ENCODE results near the gene MYH6. TPM values are rescaled to one million over a fixed set of nuclear protein-coding genes. Genes with fewer than 3 reads are reported as not detected.
"Not testable (repeated sequence)": the region's sequence is repeated elsewhere in the genome, so short reads cannot be mapped to it uniquely, and the experiment has no call there.

Gene MYH6
- total RNA-seq, 2 experiments from 2014 or later, result not detected

DNA sequence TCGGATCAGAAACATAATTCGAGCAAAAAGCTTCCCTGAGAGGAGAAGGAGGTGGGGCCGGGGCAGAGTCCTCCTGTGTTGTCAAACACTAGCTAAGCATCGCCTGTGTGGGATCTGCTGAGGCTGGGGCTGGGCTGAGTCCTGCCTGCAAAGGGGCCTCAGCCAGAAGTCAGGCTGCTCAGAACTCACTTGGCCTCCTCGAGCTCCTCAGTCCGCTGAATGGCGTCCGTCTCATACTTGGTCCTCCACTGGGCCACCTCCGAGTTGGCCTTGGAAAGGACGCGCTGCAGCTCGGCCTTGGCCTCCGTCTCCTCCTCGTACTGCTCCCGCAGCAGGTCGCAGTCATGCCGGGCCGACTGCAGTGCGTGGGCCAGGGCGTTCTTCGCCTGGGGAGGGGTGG, 9.9 kb upstream of the MYH6 start:
- Mint-ChIP-seq H3K4me1 (ENCODE audit: low read depth) (peaks cover 14% of the 10 kb centered on the region), H3K4me3 (no peak overlapping the region), H3K27ac (no peak overlapping the region), H3K9me3 (no peaks in the 10 kb centered on the region), H3K36me3 (ENCODE audit: low read depth) (no peaks in the 10 kb centered on the region), H3K27me3 (peaks cover 5% of the 10 kb centered on the region)
- intact Hi-C loops (cut with micrococcal nuclease), result no loop called here
- DNase-seq (no peak), ATAC-seq (no peak)
- ChIA-PET POLR2A (no interaction called here), CTCF (interaction anchor here (1.0 kb wide), 1 partner anchor 52 kb away, joined by 3 read pairs; the partner anchor contains the start of gene NGDN)
- TF ChIP-seq CTCF (IDR thresholded peaks at IDR 0.05), result no peak

DNA sequence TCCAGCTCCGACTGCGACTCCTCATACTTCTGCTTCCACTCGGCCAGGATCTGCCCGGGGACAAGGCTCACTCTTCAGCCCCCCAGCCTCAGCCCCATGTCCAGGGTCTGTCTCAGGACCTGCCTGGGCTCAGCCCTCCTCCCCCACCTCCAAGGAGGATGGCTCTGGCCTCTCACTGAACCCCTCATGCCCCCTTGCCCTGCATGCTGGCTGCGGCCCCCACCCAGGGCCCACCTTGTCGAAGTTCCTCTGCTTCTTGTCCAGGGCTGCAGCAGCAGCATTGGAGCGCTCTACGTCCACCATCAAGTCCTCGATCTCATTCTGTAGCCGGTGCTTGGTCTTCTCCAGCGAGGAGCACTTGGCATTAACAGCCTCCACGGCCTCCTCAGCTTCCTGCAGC, 9.2 kb upstream of the MYH6 start:
- CTCF ChIA-PET, result interaction anchor here (1.4 kb wide), 1 partner anchor 37 kb away, joined by 5 read pairs; no protein-coding TSS in a partner anchor
- H3K9me3 Mint-ChIP-seq; H3K36me3 Mint-ChIP-seq (ENCODE audit: low read depth); DNase-seq; intact Hi-C loops (cut with micrococcal nuclease); H3K27ac Mint-ChIP-seq; POLR2A ChIA-PET; H3K27me3 Mint-ChIP-seq; ATAC-seq; H3K4me3 Mint-ChIP-seq: not testable (repeated sequence)
- peaks cover 14% of the 10 kb centered on the region for H3K4me1 Mint-ChIP-seq (ENCODE audit: low read depth)

DNA sequence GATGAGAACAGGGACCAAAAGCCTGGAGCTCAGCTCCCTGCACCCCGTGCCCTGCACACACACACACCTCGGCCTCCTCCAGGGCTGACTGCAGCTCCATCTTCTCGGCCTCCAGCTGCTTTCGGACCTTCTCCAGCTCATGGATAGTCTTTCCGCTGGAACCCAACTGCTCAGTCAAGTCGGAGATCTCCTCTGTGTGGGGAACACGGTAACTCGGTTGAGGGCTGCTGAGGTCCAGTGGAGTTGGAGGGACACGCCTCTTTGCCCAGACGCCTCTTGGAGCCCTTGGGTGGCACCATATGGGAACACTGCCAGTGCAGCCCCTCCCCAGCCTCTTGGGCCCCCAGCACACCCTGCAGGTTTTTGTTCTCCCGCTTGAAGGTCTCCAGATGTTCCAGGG, 8.7 kb upstream of the MYH6 start:
- Mint-ChIP-seq H3K4me1 (ENCODE audit: low read depth) (peaks cover 10% of the 10 kb centered on the region), H3K27me3 (peaks cover 5% of the 10 kb centered on the region), H3K36me3 (ENCODE audit: low read depth) (no peaks in the 10 kb centered on the region), H3K4me3 (no peak overlapping the region), H3K27ac (no peak overlapping the region), H3K9me3 (no peaks in the 10 kb centered on the region)
- ATAC-seq, result no peak
- no peak for TF ChIP-seq CTCF (IDR thresholded peaks at IDR 0.05)
- DNase-seq, result no peak
- ChIA-PET POLR2A (no interaction called here), CTCF (interaction anchor here (1.4 kb wide), 1 partner anchor 36 kb away, joined by 5 read pairs; no protein-coding TSS in a partner anchor)
- intact Hi-C loops (cut with micrococcal nuclease), result no loop called here

- CTCF ChIA-PET, result interaction anchor here (1.4 to 1.7 kb wide), 2 partner anchors 36 kb away, joined by 5 to 6 read pairs; no protein-coding TSS in a partner anchor
- no peak for ATAC-seq
- Mint-ChIP-seq H3K27me3 (peaks cover 5% of the 10 kb centered on the region), H3K36me3 (ENCODE audit: low read depth) (no peaks in the 10 kb centered on the region), H3K27ac (no peak overlapping the region), H3K4me1 (ENCODE audit: low read depth) (peaks cover 3% of the 10 kb centered on the region), H3K4me3 (no peak overlapping the region), H3K9me3 (no peaks in the 10 kb centered on the region)
- POLR2A ChIA-PET, result no interaction called here
- DNase-seq, result no peak
- intact Hi-C loops (cut with micrococcal nuclease), result no loop called here
- no peak for TF ChIP-seq CTCF (IDR thresholded peaks at IDR 0.05)
These were observed 8.0 kb upstream of the MYH6 start for GRCh38 chr14:23415821-23416778.

DNA sequence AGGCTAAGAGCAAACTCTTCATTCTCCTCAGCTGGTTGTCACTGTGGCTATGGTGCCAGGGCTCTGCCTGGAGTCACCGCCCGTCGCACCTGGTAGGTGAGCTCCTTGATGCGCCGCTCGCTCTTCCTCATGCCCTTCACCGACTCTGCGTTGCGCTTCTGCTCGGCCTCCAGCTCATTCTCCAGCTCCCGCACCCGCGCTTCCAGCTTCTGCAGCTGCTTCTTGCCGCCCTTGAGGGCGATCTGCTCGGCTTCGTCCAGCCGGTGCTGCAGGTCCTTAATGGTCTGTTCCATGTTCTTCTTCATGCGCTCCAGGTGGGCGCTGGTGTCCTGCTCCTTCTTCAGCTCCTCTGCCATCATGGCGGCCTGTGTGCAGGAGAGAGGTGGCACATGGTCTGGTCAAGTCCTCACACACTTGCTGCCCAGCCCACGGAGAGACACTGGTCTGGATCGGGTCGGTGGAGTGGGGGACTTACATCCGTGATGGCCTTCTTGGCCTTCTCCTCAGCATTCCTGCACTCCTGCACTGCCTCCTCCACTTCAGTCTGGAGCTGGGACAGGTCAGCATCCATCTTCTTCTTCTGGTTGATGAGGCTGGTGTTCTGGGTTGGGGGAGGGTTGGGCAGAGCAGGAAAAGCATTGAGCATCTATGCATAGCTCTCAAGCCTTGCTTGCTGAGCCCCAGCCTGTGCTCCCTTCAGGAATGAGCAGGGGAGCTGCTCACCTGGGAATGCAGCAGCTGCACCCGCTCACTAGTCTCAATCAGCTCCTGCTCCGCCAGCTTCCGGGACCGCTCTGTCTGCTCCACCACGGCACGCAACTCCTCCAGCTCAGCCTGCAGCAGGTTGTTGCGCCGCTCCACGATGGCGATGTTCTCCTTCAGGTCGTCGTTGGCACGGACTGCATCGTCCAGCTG, 7.1 kb upstream of the MYH6 start:
- intact Hi-C loops (cut with micrococcal nuclease), result no loop called here
- Mint-ChIP-seq H3K27ac (no peak overlapping the region), H3K36me3 (ENCODE audit: low read depth) (no peaks in the 10 kb centered on the region), H3K4me1 (ENCODE audit: low read depth) (no peaks in the 10 kb centered on the region), H3K9me3 (no peaks in the 10 kb centered on the region), H3K27me3 (peaks cover 5% of the 10 kb centered on the region), H3K4me3 (no peak overlapping the region)
- TF ChIP-seq CTCF (IDR thresholded peaks at IDR 0.05), result no peak
- no peak for ATAC-seq
- ChIA-PET POLR2A (no interaction called here), CTCF (interaction anchor here (1.7 kb wide), 1 partner anchor 35 kb away, joined by 6 read pairs; no protein-coding TSS in a partner anchor)
- no peak for DNase-seq

All from activated CD8-positive, alpha-beta T cell treated with anti-CD3 and anti-CD28 coated beads for 36 hours (primary cell).